ENCODE data around the gene MRPS31.

GRCh38 chr13:40756042-40756441 is 14.9 kb downstream of the MRPS31 start:
- TF ChIP-seq CTCF (IDR thresholded peaks at IDR 0.05; ENCODE audit: insufficient read depth, low read depth, low read length) (no peak), EZH2 (IDR thresholded peaks at IDR 0.05; ENCODE audit: insufficient read depth, low read length) (no peak)

Measured in astrocyte (in vitro differentiated cells and primary cell).